ENCODE results near the gene ITGA11.

GRCh38 chr15:68470049-68470742, 38.2 kb upstream of the ITGA11 start:
- no peak for TF ChIP-seq POLR2AphosphoS5 (IDR thresholded peaks at IDR 0.05; ENCODE audit: low read depth, low read length)
- TF ChIP-seq TAF1 (IDR thresholded peaks at IDR 0.05; ENCODE audit: low read depth, low read length), result no peak

All from GM12891 (cell line).